Ascending aorta (tissue), 2 donors: ENCODE results near the gene RAB4B. TPM values are rescaled to one million over a fixed set of nuclear protein-coding genes. Genes with fewer than 3 reads are reported as not detected.

ENCODE experiments used
- DNase-seq, 2 donors: peaks; one replicate each; pipeline ENCODE4 v3.0.0-alpha.2; 2019; ENCODE audit warnings: low spot score in 2 of 2
- H3K27ac ChIP-seq, 2 donors: fragments of 200-600 bp; sonication (generic); one replicate each; pipeline ENCODE4 v1.5.1; 2016 to 2017; ENCODE audit warnings: mild to moderate bottlenecking in 1 of 2
- H3K27me3 ChIP-seq: fragments of 200-600 bp; sonication (generic); one replicate; pipeline ENCODE4 v1.5.1; 2017
- H3K36me3 ChIP-seq, 2 donors: fragments of 200-600 bp; sonication (generic); one replicate each; pipeline ENCODE4 v1.5.1; 2016
- H3K4me1 ChIP-seq, 2 donors: fragments of 200-600 bp; sonication (generic); one replicate each; pipeline ENCODE4 v1.5.1; 2016 to 2017; ENCODE audit warnings: mild to moderate bottlenecking in 1 of 2
- H3K4me3 ChIP-seq, 2 donors: fragments of 200-600 bp; sonication (generic); one replicate each; pipeline ENCODE4 v1.5.1; 2016 to 2017; ENCODE audit warnings: mild to moderate bottlenecking in 1 of 2
- H3K9me3 ChIP-seq, 2 donors: fragments of 200-600 bp; sonication (generic); one replicate each; pipeline ENCODE4 v1.5.1; 2016
- CTCF ChIP-seq, 3 experiments: fragments of 200-600 bp in 2 of 3; fragments of 450-650 bp in 1 of 3; sonication (generic) in 2 of 3; IDR thresholded peaks; one replicate each; pipeline ENCODE4 v1.5.1; 2016 to 2019; ENCODE audit warnings: antibody characterized with exemption in 3 of 3, mild to moderate bottlenecking in 1 of 3, moderate library complexity in 1 of 3
- intact Hi-C: fragments of 100-400 bp; cut with DNase I; formaldehyde crosslinking; loops from one replicate; pipeline ENCODE4 v1.15.1; 2023
- total RNA-seq: library from RNA; depleted of rRNA; stranded (reverse); fragments of >200 nt; gene quantifications from one replicate; pipeline ENCODE4 v1.1.0, GENCODE V29; 2016

Gene RAB4B
- total RNA-seq, 1 donor from 2014 or later = 56.8 TPM

GRCh38 chr19:40800997-40801377, 22.9 kb downstream of the RAB4B start:
- no peaks in the 10 kb centered on the region for H3K27me3 ChIP-seq
- no peak for TF ChIP-seq CTCF (IDR thresholded peaks at IDR 0.05)
- H3K27ac ChIP-seq = peak overlapping the region; percentile 77 to 90
- intact Hi-C loops = no loop called here
- DNase-seq = no peak
- peaks cover 40 to 56% of the 10 kb centered on the region in 2 donors for H3K4me1 ChIP-seq
- H3K4me3 ChIP-seq = peak overlapping the region; percentile 93 to 99
- H3K36me3 ChIP-seq = peaks cover 8 to 14% of the 10 kb centered on the region in 2 donors
- H3K9me3 ChIP-seq = no peaks in the 10 kb centered on the region

- peak overlapping the region; percentile 77 to 90 for H3K27ac ChIP-seq
- H3K27me3 ChIP-seq = no peaks in the 10 kb centered on the region
- peak overlapping the region; percentile 93 to 99 for H3K4me3 ChIP-seq
- no peak for DNase-seq
- peaks cover 8 to 20% of the 10 kb centered on the region in 2 donors for H3K36me3 ChIP-seq
- TF ChIP-seq CTCF (IDR thresholded peaks at IDR 0.05) = no peak
- no peaks in the 10 kb centered on the region for H3K9me3 ChIP-seq
- H3K4me1 ChIP-seq = peaks cover 40 to 62% of the 10 kb centered on the region in 2 donors
- intact Hi-C loops = no loop called here
Measured at GRCh38 chr19:40801426-40802299, 23.6 kb downstream of the RAB4B start.

- H3K36me3 ChIP-seq = peaks cover 11 to 25% of the 10 kb centered on the region in 2 donors
- H3K4me1 ChIP-seq = peaks cover 40 to 66% of the 10 kb centered on the region in 2 donors
- no peak for TF ChIP-seq CTCF (IDR thresholded peaks at IDR 0.05)
- no peaks in the 10 kb centered on the region for H3K9me3 ChIP-seq
- peak overlapping the region; percentile 77 to 90 for H3K27ac ChIP-seq
- intact Hi-C loops = no loop called here
- peak overlapping the region; percentile 24 to 99 for H3K4me3 ChIP-seq
- H3K27me3 ChIP-seq = no peaks in the 10 kb centered on the region
- DNase-seq = no peak
Measured at GRCh38 chr19:40802300-40803169, 24.5 kb downstream of the RAB4B start.

- no peak for TF ChIP-seq CTCF (IDR thresholded peaks at IDR 0.05)
- Histone ChIP-seq H3K27me3 (no peaks in the 10 kb centered on the region), H3K4me1 (peaks cover 40 to 61% of the 10 kb centered on the region in 2 donors), H3K4me3 (peak overlapping the region; percentile 24 to 99), H3K9me3 (no peaks in the 10 kb centered on the region), H3K27ac (peak overlapping the region; percentile 77 to 90), H3K36me3 (peaks cover 19 to 33% of the 10 kb centered on the region in 2 donors)
- intact Hi-C loops = no loop called here
- no peak for DNase-seq
Measured at GRCh38 chr19:40803170-40803856, 25.3 kb downstream of the RAB4B start.
